SK-N-SH (cell line): ENCODE data around the gene XRRA1.

Source experiments
- CTCF ChIP-seq: fragments of 200-600 bp; sonication (generic); IDR thresholded peaks from 2 replicates; pipeline ENCODE4 v1.6.1; 2017; ENCODE audit warnings: antibody characterized with exemption, mild to moderate bottlenecking, moderate library complexity
- FOXM1 ChIP-seq: IDR thresholded peaks from 2 replicates; pipeline ENCODE4 v1.4.0; 2012; ENCODE audit warnings: low read depth, mild to moderate bottlenecking
- JUND ChIP-seq: IDR thresholded peaks from 2 replicates; pipeline ENCODE4 v1.4.0; 2012
- MAX ChIP-seq: IDR thresholded peaks from 2 replicates; pipeline ENCODE4 v1.4.0; 2012; ENCODE audit warnings: low read depth
- POLR2AphosphoS5 ChIP-seq: IDR thresholded peaks from 2 replicates; pipeline ENCODE4 v1.6.1; 2012; ENCODE audit warnings: low read depth, low read length
- RFX5 ChIP-seq: IDR thresholded peaks from 2 replicates; pipeline ENCODE4 v1.6.1; 2012; ENCODE audit warnings: mild to moderate bottlenecking, improper control_type of control experiment, low read length
- TCF12 ChIP-seq: IDR thresholded peaks from 2 replicates; pipeline ENCODE4 v1.4.0; 2012
- TEAD4 ChIP-seq: IDR thresholded peaks from 2 replicates; pipeline ENCODE4 v1.4.0; 2012; ENCODE audit warnings: mild to moderate bottlenecking, borderline replicate concordance; ENCODE audit not compliant: insufficient read depth

DNA sequence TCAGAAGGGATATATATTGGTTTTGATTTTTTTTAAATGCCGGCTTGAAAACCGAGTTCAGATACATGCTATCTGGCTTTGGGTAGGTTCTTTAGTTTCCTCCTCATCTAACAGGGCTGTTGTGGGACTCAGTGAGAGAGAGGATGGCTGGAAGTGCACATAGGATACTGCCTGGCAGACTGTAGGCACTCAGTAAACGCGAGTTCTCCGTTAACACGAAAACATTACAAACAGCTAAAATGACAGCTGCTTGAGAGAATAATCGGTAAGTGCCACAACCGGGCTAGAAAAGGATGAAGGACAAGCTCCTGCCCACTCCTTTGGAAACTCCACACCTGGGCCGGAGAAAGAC lies 369 bp downstream of the XRRA1 start:
- TF ChIP-seq CTCF (no peak), FOXM1 (no peak), MAX (no peak), TCF12 (no peak), TEAD4 (no peak), RFX5 (no peak), JUND (no peak), POLR2AphosphoS5 (no peak)
